ENCODE measurements around the gene MSX1.

MSX1 gene

DNA sequence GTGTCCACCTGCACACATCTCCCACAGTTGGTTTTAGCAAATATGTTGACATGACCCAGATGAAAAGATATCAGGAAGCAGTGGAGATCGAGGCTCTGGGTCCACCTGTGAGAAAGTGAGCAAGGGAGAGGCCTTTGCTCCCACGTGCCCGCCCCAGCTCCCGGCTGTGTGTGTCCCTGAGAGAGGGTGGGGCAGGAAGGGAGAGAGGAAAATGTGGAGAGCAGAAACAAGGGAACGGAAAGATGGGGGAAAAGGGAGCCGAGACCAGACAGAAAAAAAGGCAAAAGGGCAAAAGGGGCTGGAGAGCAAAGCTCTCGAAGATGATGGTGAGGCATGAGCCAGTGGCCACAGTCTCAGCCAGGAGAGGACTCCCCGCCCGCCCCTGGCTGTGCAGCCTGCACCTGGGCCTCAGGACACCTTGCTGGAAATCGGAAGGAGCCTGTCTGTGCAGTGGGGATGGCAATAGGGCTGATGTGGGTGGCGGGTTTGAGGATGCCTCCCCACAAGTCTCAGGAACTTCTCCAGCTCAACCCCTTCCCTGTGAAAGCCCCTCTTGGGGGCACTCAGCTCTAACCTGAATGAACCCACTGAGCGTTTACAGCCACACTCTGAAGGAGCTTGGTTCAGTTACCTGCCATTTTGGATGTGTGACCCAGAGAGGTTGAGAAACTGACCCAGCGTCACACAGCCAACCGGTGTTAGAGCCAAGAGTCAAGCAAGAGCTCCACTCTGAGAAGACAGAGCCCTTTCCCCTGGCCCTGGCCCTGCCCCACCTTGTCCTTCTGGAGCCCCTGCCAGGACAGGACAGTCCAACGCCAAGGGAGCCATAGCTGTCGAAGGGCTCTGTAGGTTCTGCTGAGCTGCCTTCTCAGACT is 20.3 kb upstream of the MSX1 start:
- TF ChIP-seq, protein P1, sequence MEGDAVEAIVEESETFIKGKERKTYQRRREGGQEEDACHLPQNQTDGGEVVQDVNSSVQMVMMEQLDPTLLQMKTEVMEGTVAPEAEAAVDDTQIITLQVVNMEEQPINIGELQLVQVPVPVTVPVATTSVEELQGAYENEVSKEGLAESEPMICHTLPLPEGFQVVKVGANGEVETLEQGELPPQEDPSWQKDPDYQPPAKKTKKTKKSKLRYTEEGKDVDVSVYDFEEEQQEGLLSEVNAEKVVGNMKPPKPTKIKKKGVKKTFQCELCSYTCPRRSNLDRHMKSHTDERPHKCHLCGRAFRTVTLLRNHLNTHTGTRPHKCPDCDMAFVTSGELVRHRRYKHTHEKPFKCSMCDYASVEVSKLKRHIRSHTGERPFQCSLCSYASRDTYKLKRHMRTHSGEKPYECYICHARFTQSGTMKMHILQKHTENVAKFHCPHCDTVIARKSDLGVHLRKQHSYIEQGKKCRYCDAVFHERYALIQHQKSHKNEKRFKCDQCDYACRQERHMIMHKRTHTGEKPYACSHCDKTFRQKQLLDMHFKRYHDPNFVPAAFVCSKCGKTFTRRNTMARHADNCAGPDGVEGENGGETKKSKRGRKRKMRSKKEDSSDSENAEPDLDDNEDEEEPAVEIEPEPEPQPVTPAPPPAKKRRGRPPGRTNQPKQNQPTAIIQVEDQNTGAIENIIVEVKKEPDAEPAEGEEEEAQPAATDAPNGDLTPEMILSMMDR (IDR thresholded peaks at IDR 0.05; ENCODE audit: insufficient read depth, low read depth, low read length, missing control alignments), result no peak
- no peak for DNase-seq (ENCODE audit: low read depth)
- no peak overlapping the region for H3K4me3 ChIP-seq (ENCODE audit: low read depth, low read length)

DNA sequence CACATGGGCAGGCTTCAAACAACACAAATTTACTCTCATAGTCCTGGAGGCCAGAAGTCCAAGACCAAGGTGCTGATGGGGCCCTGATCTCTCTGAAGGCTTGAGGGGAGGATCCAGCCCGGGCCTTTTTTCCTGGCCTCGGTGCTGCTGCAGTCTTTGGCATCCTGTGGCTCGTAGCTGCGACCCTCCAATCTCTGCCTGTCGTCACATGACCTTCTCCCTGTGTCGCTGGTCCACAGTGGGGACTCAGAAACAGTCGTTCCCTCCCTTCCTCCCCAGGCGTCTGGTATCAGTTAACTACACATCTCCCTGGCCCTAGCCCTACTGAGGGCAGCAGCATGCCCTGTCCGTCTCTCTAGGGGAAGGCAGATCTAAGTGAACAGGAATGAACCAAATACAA is 19.1 kb upstream of the MSX1 start:
- DNase-seq (ENCODE audit: low read depth), result no peak
- H3K4me3 ChIP-seq (ENCODE audit: low read depth, low read length), result no peak overlapping the region
- TF ChIP-seq, protein P1 (IDR thresholded peaks at IDR 0.05; ENCODE audit: insufficient read depth, low read depth, low read length, missing control alignments), result no peak

DNA sequence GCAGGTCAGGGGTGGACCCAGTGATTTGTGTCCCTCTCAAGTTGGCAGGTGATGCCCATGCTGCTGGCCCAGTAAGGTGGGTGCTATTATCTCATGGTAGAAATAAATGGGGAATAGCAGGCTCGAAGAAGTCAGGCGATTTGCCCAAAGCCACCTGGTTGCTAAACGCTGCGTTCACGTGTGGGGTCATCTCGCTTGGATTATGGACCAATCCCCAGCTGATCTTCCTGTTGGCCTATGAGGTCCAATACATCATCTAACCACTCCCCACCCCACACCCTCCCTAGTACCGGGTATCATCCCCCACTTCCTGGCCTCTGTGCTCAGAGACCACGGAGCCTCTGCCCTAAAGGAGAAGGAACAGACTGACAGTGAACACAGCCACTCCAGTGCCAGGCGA is 18.3 kb upstream of the MSX1 start:
- TF ChIP-seq, protein P1 (IDR thresholded peaks at IDR 0.05; ENCODE audit: insufficient read depth, low read depth, low read length, missing control alignments), result no peak
- no peak overlapping the region for H3K4me3 ChIP-seq (ENCODE audit: low read depth, low read length)
- no peak for DNase-seq (ENCODE audit: low read depth)

DNA sequence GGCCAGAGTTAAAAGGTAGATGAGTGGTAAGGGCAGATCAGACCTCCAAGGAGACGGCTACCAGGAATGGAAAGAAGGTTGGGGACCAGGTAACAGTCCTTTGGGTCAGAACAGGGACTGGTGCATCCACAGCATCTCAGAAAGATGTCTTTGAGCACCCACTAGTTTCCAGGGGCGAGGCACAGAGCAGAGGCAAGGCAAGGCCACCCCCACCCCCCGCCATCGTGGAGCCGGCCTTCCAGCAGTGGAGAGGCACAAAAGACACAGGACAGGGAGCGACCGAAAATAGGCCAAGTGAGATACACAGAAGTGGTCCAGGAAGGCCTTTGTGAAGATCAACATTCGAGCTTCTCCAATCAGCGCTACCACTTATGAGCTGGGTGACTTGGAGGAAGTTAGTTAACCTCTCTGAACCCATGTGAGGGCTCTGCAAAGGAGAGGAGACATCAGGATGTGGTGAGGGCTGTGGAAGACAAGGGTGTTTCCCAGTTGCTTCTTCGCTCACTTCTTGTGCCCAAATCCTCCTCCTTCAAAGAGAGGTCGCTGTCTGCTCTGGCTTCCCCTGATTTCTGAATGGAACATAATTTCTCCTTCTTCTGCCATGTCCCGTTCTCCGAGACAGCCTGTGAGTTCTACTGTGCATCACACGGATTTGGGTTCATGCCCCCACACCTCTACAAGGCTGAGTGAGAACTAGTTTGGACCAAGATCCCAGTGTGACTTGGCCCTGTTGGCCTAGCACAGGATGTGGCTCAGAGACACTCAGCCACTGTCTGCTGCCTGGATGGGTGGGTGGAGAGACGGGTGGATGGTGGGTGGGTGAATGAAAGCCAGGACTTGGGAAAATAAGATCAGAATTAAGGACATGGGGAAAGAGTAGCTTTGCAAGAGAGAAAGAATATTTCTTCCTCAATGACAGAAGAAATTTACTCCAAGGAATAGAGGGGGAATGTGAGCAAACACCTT is 16.7 kb upstream of the MSX1 start:
- H3K4me3 ChIP-seq (ENCODE audit: low read depth, low read length), result no peak overlapping the region
- TF ChIP-seq, protein P1 (IDR thresholded peaks at IDR 0.05; ENCODE audit: insufficient read depth, low read depth, low read length, missing control alignments), result no peak
- no peak for DNase-seq (ENCODE audit: low read depth)

DNA sequence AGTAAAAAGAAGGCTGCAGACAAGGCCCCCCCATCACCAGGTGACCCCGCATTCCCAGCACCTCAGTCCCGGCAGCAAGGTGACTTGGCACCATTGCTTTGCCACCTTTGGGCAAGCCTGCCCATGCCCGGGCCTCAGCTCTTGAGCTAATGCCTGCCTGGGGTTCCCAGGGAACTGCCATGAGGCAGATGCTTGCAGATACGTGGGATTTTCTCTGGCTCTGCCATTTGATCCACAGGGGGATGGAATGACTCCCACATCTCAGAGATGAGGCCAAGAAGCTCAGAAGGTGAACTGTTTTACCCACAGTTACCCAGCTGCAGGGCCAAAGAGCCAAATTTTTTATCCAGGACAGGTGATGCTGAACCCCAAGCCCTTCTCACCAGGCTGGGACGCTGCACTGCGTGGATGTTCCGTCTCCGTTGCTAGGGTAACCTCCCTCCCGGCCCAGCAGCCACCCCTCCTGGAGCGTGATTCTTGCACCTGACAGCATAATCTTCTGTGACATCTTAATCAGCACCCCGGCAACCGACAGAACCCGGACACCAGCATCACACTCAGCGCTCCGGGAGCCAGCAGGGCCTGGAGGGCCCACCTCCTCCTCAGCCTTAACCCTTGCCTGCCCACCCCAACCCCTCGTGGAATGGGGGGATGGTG is 15.7 kb upstream of the MSX1 start:
- TF ChIP-seq, protein P1 (IDR thresholded peaks at IDR 0.05; ENCODE audit: insufficient read depth, low read depth, low read length, missing control alignments), result no peak
- no peak overlapping the region for H3K4me3 ChIP-seq (ENCODE audit: low read depth, low read length)
- no peak for DNase-seq (ENCODE audit: low read depth)

DNA sequence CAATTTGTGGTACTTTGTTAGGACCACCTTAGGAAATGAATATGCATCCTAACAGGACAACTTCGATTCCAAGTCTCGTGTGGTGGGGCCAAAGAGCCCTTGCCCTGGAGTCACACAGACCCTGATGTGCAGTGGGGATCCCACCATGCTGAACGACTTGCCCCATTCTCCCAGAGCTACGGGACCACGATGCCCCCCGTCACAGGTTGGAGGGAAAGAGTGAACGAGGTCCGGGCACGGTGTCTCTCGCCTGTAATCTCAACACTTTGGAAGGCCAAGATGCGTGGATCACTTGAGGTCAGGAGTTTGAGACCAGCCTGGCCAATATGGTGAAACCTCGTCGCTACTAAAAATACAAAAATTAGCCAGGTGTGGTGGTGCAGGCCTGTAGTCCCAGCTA is 14.4 kb upstream of the MSX1 start:
- TF ChIP-seq, protein P1 (IDR thresholded peaks at IDR 0.05; ENCODE audit: insufficient read depth, low read depth, low read length, missing control alignments), result no peak
- no peak overlapping the region for H3K4me3 ChIP-seq (ENCODE audit: low read depth, low read length)
- no peak for DNase-seq (ENCODE audit: low read depth)

Measured in GM12865 (cell line).